Tibial nerve (tissue), 4 donors: ENCODE measurements around the gene PPT2.

Experiments
- EP300 ChIP-seq, 2 donors: sonication (generic); formaldehyde crosslinking; IDR thresholded peaks; one replicate each; pipeline ENCODE4 v1.6.1; 2017; ENCODE audit warnings: antibody characterized with exemption in 2 of 2, mild to moderate bottlenecking in 1 of 2
- TF ChIP-seq, protein P1 (sequence below), 5 experiments: fragments of 200-600 bp in 3 of 5; fragments of 450-650 bp in 2 of 5; sonication (generic) in 3 of 5; IDR thresholded peaks; one replicate each; pipeline ENCODE4 v1.5.1; 2016 to 2019; ENCODE audit warnings: antibody characterized with exemption in 5 of 5, mild to moderate bottlenecking in 3 of 5, moderate library complexity in 2 of 5

DNA sequence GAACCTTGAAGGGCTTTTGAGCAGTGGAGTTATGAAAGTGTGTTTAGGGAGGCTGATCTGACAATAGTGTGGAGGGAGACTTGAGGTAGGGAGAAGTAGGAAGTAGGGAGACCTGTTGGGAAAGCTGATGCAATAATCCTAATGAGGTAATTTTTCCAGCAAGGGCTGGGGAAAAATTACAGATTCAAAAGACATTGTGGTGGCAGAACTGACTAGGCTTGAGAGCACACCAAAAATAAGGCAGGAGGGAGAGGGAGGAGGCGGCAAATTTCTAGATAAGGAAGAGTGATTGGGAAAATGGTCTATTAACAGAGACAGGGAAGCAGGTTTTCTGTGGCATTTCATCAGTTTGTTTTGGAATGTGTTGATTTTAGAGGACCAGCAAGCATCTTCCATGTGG lies 7.7 kb upstream of the PPT2 start:
- TF ChIP-seq, protein P1, sequence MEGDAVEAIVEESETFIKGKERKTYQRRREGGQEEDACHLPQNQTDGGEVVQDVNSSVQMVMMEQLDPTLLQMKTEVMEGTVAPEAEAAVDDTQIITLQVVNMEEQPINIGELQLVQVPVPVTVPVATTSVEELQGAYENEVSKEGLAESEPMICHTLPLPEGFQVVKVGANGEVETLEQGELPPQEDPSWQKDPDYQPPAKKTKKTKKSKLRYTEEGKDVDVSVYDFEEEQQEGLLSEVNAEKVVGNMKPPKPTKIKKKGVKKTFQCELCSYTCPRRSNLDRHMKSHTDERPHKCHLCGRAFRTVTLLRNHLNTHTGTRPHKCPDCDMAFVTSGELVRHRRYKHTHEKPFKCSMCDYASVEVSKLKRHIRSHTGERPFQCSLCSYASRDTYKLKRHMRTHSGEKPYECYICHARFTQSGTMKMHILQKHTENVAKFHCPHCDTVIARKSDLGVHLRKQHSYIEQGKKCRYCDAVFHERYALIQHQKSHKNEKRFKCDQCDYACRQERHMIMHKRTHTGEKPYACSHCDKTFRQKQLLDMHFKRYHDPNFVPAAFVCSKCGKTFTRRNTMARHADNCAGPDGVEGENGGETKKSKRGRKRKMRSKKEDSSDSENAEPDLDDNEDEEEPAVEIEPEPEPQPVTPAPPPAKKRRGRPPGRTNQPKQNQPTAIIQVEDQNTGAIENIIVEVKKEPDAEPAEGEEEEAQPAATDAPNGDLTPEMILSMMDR (IDR thresholded peaks at IDR 0.05), result no peak
- TF ChIP-seq EP300 (IDR thresholded peaks at IDR 0.05), result no peak
